HK-2 (cell line): Measurements from ENCODE around the gene CMPK2.

ENCODE experiments used
- DNase-seq: peaks from one replicate; pipeline ENCODE4 v3.0.0-alpha.2; 2018; ENCODE audit not compliant: unreplicated experiment

CMPK2 gene

DNA sequence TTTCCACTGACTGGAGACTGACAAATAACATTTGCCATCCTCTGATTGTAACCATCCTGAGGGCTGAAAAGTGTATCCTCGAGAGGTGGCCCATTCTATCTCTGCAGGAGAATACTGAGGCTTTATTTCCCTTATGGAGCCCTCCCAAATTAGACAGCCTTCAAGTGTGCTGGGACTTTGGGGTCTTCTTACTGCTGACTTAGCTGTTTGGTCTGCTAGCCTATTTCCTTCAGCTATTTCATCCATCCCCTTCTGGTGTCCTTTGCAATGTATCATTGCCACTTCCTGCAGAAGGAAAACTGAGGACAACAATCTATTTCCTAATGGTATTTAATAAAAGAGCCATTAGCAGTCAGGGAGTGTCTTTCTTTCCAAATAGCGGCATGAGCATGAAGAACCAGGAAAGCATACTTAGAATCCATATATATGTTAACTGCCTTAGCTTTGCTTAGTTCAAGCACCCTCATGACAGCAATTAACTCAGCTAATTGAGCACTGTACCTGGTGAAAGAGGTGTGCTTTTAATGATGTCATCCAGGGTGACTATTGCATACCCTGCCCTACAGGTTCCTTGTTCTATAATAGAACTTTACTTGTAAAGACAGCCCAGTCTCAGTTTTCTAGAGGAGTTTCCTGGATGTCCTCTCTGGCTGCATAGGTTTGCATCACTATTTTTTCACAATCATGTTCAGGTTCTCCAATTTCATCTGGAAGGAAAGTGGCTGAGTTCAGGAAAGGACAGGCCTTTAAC lies 24.0 kb downstream of the CMPK2 start:
- no peak for DNase-seq

GRCh38 chr2:6838673-6839319 lies 26.9 kb downstream of the CMPK2 start:
- DNase-seq: no peak

- DNase-seq: no peak
These were observed 30.2 kb downstream of the CMPK2 start for GRCh38 chr2:6835467-6835866.

- DNase-seq: no peak
These were observed 31.5 kb downstream of the CMPK2 start for GRCh38 chr2:6834163-6834562.

GRCh38 chr2:6833300-6833604 lies 32.5 kb downstream of the CMPK2 start:
- DNase-seq: no peak

DNA sequence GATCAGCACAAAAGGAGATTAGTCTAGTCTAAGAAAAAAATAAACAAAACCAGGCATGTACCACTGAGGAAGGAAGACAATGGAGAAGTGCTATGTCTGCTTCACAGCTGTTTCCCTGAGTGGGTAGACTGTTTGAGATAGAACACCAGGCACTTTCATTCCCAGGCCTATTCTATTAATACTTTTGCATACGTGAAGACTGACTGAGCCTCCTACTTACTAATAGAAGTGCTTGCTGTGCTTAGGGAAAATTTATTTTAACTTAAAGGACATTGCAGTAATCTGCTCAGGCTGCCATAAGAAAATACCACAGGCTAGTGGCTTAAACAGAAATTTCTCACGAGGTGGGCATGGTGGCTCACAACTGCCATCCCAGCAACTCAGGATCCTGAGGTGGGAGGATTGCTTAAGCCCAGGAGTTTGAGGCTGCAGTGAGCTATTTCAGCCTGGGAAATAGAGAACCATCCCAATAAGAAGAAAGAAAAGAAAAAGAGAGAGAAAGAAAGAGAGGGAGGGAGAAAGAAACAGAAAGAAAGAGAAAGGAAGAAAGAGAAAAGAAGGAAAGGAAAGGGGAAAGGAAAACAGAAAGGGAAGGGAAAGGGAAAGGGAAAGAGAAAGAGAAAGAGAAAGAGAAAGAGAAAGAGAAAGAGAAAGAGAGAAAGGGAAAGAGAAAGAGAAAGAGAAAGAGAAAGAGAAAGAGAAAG lies 33.0 kb downstream of the CMPK2 start:
- no peak for DNase-seq

DNA sequence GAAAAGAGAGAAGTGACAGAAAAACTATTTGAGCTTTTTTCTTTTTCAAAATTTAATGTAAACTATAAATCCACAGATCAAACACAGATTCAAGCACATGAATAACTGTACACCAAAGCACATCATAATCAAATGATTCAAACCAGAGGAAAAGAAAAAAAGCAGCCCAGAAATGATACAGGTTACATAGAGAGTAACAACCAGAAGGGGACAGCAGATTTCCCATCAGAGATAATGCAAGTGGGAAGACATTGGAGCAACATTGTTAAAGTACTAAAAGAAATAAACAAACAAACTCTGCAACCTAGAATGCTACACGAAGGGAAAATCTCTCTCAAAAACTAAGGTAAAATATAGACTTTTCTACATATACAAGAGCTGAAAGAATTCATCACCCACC lies 34.5 kb downstream of the CMPK2 start:
- no peak for DNase-seq

DNA sequence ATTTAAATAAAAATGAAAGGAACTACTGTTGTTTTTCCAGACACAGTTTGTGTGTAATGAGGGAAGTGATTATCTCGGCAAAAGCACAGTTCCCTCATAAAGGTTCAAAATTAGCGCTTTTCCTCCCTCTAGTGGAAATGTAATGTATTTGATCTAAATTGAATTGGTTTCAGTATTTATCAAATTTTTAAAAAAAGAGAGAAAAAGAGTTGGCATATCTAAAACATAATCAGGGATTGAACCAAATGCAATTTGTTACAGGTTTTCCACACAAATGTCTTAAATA lies 37.5 kb downstream of the CMPK2 start:
- no peak for DNase-seq

DNA sequence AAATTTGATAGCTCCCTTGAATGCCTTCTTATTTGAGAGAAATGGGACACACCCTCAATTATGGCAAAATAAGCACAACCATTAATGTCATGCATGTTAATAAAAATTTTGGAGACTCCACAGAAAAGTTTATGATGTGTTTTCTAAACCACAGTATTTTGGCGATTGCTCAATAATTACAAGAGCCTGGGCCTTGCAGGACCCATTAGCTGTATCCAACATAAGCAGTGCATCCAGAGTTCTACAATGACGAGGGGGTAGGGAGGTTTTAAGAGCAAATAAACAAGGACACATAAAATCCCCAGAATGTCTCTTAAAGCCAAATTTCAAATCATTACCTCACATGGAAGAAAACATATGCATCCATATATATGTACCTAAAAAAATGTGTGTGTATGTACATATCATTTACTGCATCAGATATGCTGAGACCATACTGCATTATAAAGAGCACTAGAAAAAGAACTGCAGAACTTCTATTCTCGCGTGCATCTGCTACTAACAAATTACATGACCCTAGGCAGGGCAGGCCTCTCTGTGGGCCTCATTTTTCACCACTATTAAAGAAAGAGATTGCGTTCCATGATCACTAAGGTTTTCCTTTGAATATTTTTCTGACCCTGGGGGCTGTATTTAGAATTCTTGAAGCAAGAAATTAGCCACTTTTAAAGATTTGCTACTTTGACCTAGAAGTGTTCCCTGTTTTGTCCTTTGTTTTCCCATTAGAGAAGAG lies 38.0 kb downstream of the CMPK2 start:
- DNase-seq: no peak

- peak; percentile 55 for DNase-seq
These were observed 39.4 kb downstream of the CMPK2 start for GRCh38 chr2:6826081-6826913.

- no peak for DNase-seq
These were observed 40.7 kb downstream of the CMPK2 start for GRCh38 chr2:6824962-6825361.

GRCh38 chr2:6823111-6823510 lies 42.6 kb downstream of the CMPK2 start:
- no peak for DNase-seq

- no peak for DNase-seq
These were observed 43.3 kb downstream of the CMPK2 start for GRCh38 chr2:6822406-6822805.

- no peak for DNase-seq
These were observed 44.7 kb downstream of the CMPK2 start for GRCh38 chr2:6820903-6821584.

- no peak for DNase-seq
These were observed 45.5 kb downstream of the CMPK2 start for GRCh38 chr2:6820236-6820635.

GRCh38 chr2:6819668-6820067 lies 46.0 kb downstream of the CMPK2 start:
- no peak for DNase-seq

DNA sequence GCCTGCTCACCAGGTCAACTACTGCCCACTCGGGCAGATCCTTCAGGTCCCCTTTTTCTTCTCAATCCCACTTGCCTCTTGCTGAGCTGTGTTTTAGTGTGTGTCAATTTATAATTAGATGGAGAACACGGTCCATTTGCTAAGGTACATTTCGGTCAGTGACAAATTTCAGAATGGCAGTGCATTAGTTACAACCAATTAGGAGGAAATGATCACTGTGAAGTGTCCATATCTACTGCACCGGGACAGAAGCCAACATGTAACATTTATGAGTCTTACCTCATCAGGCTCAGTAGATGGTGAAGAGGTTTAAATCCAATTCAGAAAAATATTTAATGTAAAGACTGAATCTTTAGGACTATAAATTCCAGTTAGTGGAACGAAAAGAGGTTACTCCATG lies 47.7 kb downstream of the CMPK2 start:
- no peak for DNase-seq

DNA sequence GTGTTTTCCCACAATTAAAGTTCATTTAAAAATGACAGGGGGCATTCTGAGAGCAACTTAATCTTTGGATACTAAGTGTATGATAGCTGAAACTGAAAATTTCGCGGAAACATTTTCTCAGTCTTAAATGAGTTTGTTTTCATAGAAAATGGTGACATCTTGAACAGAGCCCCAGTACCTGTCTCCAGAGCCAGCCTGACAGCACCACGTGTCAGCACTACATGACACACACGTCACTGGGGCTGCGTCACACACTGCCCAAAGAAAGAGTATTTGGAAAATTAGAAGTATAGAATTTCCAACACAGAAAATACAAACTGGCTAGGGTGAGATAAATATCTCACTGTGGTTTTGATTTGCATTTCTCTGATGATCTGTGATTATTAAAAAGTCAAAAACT lies 50.8 kb downstream of the CMPK2 start:
- no peak for DNase-seq

DNA sequence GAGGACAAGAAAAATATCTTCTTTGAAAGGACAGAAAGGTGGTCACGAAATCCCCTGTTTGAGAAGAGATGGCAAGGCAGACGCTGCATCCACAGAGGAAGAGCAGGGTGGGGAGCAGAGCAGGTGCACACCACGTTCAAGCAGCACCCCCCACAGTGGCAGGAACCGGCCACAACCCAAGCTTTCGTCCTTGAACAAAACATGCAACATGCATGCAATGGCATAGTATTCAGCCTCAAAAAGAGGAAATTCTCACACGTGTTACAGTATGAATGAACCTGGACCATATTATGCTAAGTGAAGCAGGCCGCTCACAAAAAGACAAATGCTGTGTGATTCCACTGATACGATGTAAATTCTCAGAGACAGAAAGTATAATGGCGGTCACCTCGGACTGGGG lies 51.4 kb downstream of the CMPK2 start:
- DNase-seq: no peak

DNA sequence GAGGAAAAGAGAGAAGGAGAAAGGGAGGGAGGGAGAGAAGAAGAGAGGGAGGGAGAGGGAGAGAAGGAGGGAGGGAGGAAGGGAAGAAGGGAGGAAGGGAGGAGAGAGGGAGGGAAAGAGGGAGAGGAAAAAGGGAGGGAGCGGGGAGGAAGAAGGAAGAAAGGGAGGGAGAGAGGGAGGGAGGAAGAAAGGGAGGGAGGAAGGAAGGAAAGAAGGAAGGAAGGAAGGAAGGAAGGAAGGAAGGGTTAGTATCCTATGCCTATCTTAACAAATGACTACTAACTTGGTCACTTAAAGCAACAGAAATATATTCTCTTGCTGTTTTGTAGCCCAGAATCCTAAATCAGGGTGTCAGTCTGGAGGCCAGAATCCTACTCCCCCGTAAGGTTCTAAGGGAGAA lies 52.1 kb downstream of the CMPK2 start:
- DNase-seq: no peak

DNA sequence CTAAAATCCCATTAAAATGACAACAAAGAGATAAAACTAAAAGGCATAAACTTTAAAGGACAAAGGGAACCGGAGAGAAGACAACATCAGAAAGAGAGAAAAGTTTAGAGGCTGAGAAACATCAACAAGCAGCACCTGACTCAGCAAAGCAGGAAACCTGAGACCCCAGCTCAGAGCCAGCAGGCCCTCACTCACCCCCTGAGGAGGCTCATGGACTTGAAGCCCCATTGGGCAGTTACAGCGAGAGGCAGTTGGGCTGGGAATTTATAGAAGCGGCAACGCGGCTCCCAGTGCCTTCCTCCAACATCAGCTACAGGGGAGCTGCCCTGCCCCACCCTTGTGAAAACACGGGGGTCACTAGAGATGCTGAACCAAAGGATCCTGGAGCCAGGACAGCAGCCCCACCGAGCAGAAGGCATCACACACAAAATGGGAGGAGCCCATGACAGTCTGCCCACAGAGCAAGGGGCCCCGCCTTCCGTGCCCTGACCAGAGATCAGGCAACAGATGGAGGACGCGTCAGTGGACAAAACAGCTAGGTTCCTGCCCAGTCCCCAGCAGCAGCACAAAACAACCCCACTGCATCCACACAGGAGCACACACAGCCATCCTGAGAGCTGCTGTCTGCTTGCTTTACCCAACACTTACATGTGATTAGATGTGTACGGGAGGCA lies 52.7 kb downstream of the CMPK2 start:
- DNase-seq: no peak
